GM19467 (cell line): ENCODE measurements around the gene TRUB1.

ENCODE experiments used
- ATAC-seq: cut with Tn5 transposase; IDR thresholded peaks from one replicate; pipeline ENCODE4 v1.9.1; 2021; ENCODE audit warnings: mild to moderate bottlenecking, moderate library complexity; ENCODE audit not compliant: unreplicated experiment

Gene TRUB1

GRCh38 chr10:115026746-115027140 is 88.7 kb downstream of the TRUB1 start:
- no peak for ATAC-seq
